Measurements from ENCODE around the gene NR6A1.

NR6A1 gene

GRCh38 chr9:124490004-124490403 is 281.1 kb downstream of the NR6A1 start:
- H3K23ac ChIP-seq (ENCODE audit: low read depth, low read length, poor library complexity), result no peak overlapping the region
- no peak overlapping the region for H3K4ac ChIP-seq (ENCODE audit: low read length)
- WGBS, 2 donors (ENCODE audit: extremely low coverage in 2 of 2, insufficient read length in 2 of 2, insufficient replicate concordance in 1 of 2), result no CpG with 5 or more reads among the region's 2 CpGs
- H4K91ac ChIP-seq (ENCODE audit: low read depth, low read length, poor library complexity), result no peak overlapping the region
- H2BK12ac ChIP-seq (ENCODE audit: low read length), result no peak overlapping the region
- peaks cover 0 to 94% (median 0%) of the 10 kb centered on the region in 3 experiments for H3K27me3 ChIP-seq (ENCODE audit: control insufficient read depth in 3 of 3, insufficient read depth in 3 of 3, low read depth in 1 of 3, low read length in 3 of 3)
- peaks cover 5% of the 10 kb centered on the region for H3K79me1 ChIP-seq (ENCODE audit: low read depth, low read length)
- peak overlapping the region; percentile 90 for H4K8ac ChIP-seq (ENCODE audit: low read depth, low read length)
- peak overlapping the region; percentile 59 for H2BK5ac ChIP-seq (ENCODE audit: low read length)
- H3K4me3 ChIP-seq (ENCODE audit: low read length in 2 of 2), result no peak overlapping the region
- peaks cover 0 to 2% of the 10 kb centered on the region in 2 donors for H3K9me3 ChIP-seq (replicated peaks in 1 of 2; ENCODE audit: control insufficient read depth in 2 of 2, insufficient read depth in 1 of 2, low read depth in 1 of 2, low read length in 2 of 2)
- H3K4me2 ChIP-seq (ENCODE audit: insufficient read depth, low read length, poor library complexity, severe bottlenecking), result no peak overlapping the region
- no peak for DNase-seq (ENCODE audit: low spot score)
- no peaks in the 10 kb centered on the region for H3K36me3 ChIP-seq (replicated peaks in 1 of 2; ENCODE audit: control insufficient read depth in 2 of 2, insufficient read depth in 2 of 2, low read length in 2 of 2)
- peak overlapping the region; percentile 88 for H2AK5ac ChIP-seq (ENCODE audit: low read depth, low read length)
- peaks cover 8 to 28% of the 10 kb centered on the region in 2 donors for H3K4me1 ChIP-seq (ENCODE audit: control insufficient read depth in 2 of 2, insufficient read depth in 1 of 2, low read depth in 1 of 2, low read length in 2 of 2)
- H2BK120ac ChIP-seq (ENCODE audit: low read depth, low read length), result peak overlapping the region; percentile 52
- no peak overlapping the region for H3K27ac ChIP-seq (replicated peaks; ENCODE audit: low read length)
- peak overlapping the region; percentile 87 for H2BK15ac ChIP-seq (ENCODE audit: low read length)
- H3K14ac ChIP-seq (ENCODE audit: low read length), result no peak overlapping the region
- H2AFZ ChIP-seq (ENCODE audit: low read length), result no peak overlapping the region
- H3K18ac ChIP-seq (ENCODE audit: low read length), result peak overlapping the region; percentile 90
- H3K9ac ChIP-seq (ENCODE audit: low read depth, low read length, poor library complexity), result no peak overlapping the region

- no CpG with 5 or more reads among the region's 13 CpGs for WGBS, 2 donors (ENCODE audit: extremely low coverage in 2 of 2, insufficient read length in 2 of 2, insufficient replicate concordance in 1 of 2)
- peak overlapping the region; percentile 59 for H2BK5ac ChIP-seq (ENCODE audit: low read length)
- H2AK5ac ChIP-seq (ENCODE audit: low read depth, low read length), result peak overlapping the region; percentile 88
- peak overlapping the region; percentile 77 for H2BK12ac ChIP-seq (ENCODE audit: low read length)
- H3K27ac ChIP-seq (replicated peaks; ENCODE audit: low read length), result no peak overlapping the region
- H4K8ac ChIP-seq (ENCODE audit: low read depth, low read length), result no peak overlapping the region
- H3K4ac ChIP-seq (ENCODE audit: low read length), result no peak overlapping the region
- peak overlapping the region; percentile 90 for H3K18ac ChIP-seq (ENCODE audit: low read length)
- H3K14ac ChIP-seq (ENCODE audit: low read length), result peak overlapping the region; percentile 39
- no peak for DNase-seq (ENCODE audit: low spot score)
- no peak overlapping the region for H3K4me2 ChIP-seq (ENCODE audit: insufficient read depth, low read length, poor library complexity, severe bottlenecking)
- peaks cover 5% of the 10 kb centered on the region for H3K79me1 ChIP-seq (ENCODE audit: low read depth, low read length)
- peak overlapping the region; percentile 52 for H2BK120ac ChIP-seq (ENCODE audit: low read depth, low read length)
- H2AFZ ChIP-seq (ENCODE audit: low read length), result no peak overlapping the region
- H3K9me3 ChIP-seq (replicated peaks in 1 of 2; ENCODE audit: control insufficient read depth in 2 of 2, insufficient read depth in 1 of 2, low read depth in 1 of 2, low read length in 2 of 2), result peaks cover 0 to 2% of the 10 kb centered on the region in 2 donors
- peaks cover 0 to 92% (median 0%) of the 10 kb centered on the region in 3 experiments for H3K27me3 ChIP-seq (ENCODE audit: control insufficient read depth in 3 of 3, insufficient read depth in 3 of 3, low read depth in 1 of 3, low read length in 3 of 3)
- no peaks in the 10 kb centered on the region for H3K36me3 ChIP-seq (replicated peaks in 1 of 2; ENCODE audit: control insufficient read depth in 2 of 2, insufficient read depth in 2 of 2, low read length in 2 of 2)
- no peak overlapping the region for H3K9ac ChIP-seq (ENCODE audit: low read depth, low read length, poor library complexity)
- H4K91ac ChIP-seq (ENCODE audit: low read depth, low read length, poor library complexity), result no peak overlapping the region
- peak overlapping the region; percentile 11 for H3K23ac ChIP-seq (ENCODE audit: low read depth, low read length, poor library complexity)
- H3K4me1 ChIP-seq (ENCODE audit: control insufficient read depth in 2 of 2, insufficient read depth in 1 of 2, low read depth in 1 of 2, low read length in 2 of 2), result peaks cover 8 to 30% of the 10 kb centered on the region in 2 donors
- H2BK15ac ChIP-seq (ENCODE audit: low read length), result peak overlapping the region; percentile 32
- no peak overlapping the region for H3K4me3 ChIP-seq (ENCODE audit: low read length in 2 of 2)
Measured at GRCh38 chr9:124489222-124489621, 281.9 kb downstream of the NR6A1 start.

- Histone ChIP-seq H3K4me1 (ENCODE audit: control insufficient read depth in 2 of 2, insufficient read depth in 1 of 2, low read depth in 1 of 2, low read length in 2 of 2) (peaks cover 8 to 30% of the 10 kb centered on the region in 2 donors), H2AFZ (ENCODE audit: low read length) (no peak overlapping the region), H3K27ac (replicated peaks; ENCODE audit: low read length) (no peak overlapping the region), H2BK120ac (ENCODE audit: low read depth, low read length) (peak overlapping the region; percentile 13), H3K23ac (ENCODE audit: low read depth, low read length, poor library complexity) (peak overlapping the region; percentile 5), H3K4me3 (ENCODE audit: low read length in 2 of 2) (no peak overlapping the region), H3K27me3 (ENCODE audit: control insufficient read depth in 3 of 3, insufficient read depth in 3 of 3, low read depth in 1 of 3, low read length in 3 of 3) (peaks cover 0 to 92% (median 0%) of the 10 kb centered on the region in 3 experiments), H3K18ac (ENCODE audit: low read length) (peak overlapping the region; percentile 90), H2BK5ac (ENCODE audit: low read length) (no peak overlapping the region), H2BK15ac (ENCODE audit: low read length) (peak overlapping the region; percentile 32), H3K9ac (ENCODE audit: low read depth, low read length, poor library complexity) (no peak overlapping the region), H3K4me2 (ENCODE audit: insufficient read depth, low read length, poor library complexity, severe bottlenecking) (no peak overlapping the region), H3K79me1 (ENCODE audit: low read depth, low read length) (peaks cover 5% of the 10 kb centered on the region), H3K36me3 (replicated peaks in 1 of 2; ENCODE audit: control insufficient read depth in 2 of 2, insufficient read depth in 2 of 2, low read length in 2 of 2) (no peaks in the 10 kb centered on the region), H3K4ac (ENCODE audit: low read length) (no peak overlapping the region), H3K14ac (ENCODE audit: low read length) (peak overlapping the region; percentile 39), H2BK12ac (ENCODE audit: low read length) (peak overlapping the region; percentile 82), H4K91ac (ENCODE audit: low read depth, low read length, poor library complexity) (no peak overlapping the region), H4K8ac (ENCODE audit: low read depth, low read length) (no peak overlapping the region), H3K9me3 (replicated peaks in 1 of 2; ENCODE audit: control insufficient read depth in 2 of 2, insufficient read depth in 1 of 2, low read depth in 1 of 2, low read length in 2 of 2) (peaks cover 0 to 2% of the 10 kb centered on the region in 2 donors), H2AK5ac (ENCODE audit: low read depth, low read length) (peak overlapping the region; percentile 88)
- no peak for DNase-seq (ENCODE audit: low spot score)
- no CpG with 5 or more reads among the region's 8 CpGs for WGBS, 2 donors (ENCODE audit: extremely low coverage in 2 of 2, insufficient read length in 2 of 2, insufficient replicate concordance in 1 of 2)
Measured at GRCh38 chr9:124488641-124489210, 282.4 kb downstream of the NR6A1 start.

- Histone ChIP-seq H3K23ac (ENCODE audit: low read depth, low read length, poor library complexity) (no peak overlapping the region), H2BK15ac (ENCODE audit: low read length) (peak overlapping the region; percentile 52), H3K4ac (ENCODE audit: low read length) (no peak overlapping the region), H3K9ac (ENCODE audit: low read depth, low read length, poor library complexity) (no peak overlapping the region), H2BK120ac (ENCODE audit: low read depth, low read length) (peak overlapping the region; percentile 14), H3K9me3 (replicated peaks in 1 of 2; ENCODE audit: control insufficient read depth in 2 of 2, insufficient read depth in 1 of 2, low read depth in 1 of 2, low read length in 2 of 2) (peaks cover 0 to 4% of the 10 kb centered on the region in 2 donors), H3K36me3 (replicated peaks in 1 of 2; ENCODE audit: control insufficient read depth in 2 of 2, insufficient read depth in 2 of 2, low read length in 2 of 2) (no peaks in the 10 kb centered on the region), H3K4me2 (ENCODE audit: insufficient read depth, low read length, poor library complexity, severe bottlenecking) (peak overlapping the region; percentile 52), H3K27ac (replicated peaks; ENCODE audit: low read length) (no peak overlapping the region), H3K4me3 (ENCODE audit: low read length in 2 of 2) (no peak overlapping the region), H3K18ac (ENCODE audit: low read length) (peak overlapping the region; percentile 84), H2AFZ (ENCODE audit: low read length) (peak overlapping the region; percentile 57), H2AK5ac (ENCODE audit: low read depth, low read length) (peak overlapping the region; percentile 85), H4K8ac (ENCODE audit: low read depth, low read length) (no peak overlapping the region), H3K14ac (ENCODE audit: low read length) (no peak overlapping the region), H2BK12ac (ENCODE audit: low read length) (peak overlapping the region; percentile 99), H3K27me3 (ENCODE audit: control insufficient read depth in 3 of 3, insufficient read depth in 3 of 3, low read depth in 1 of 3, low read length in 3 of 3) (peaks cover 0 to 91% (median 0%) of the 10 kb centered on the region in 3 experiments), H3K4me1 (ENCODE audit: control insufficient read depth in 2 of 2, insufficient read depth in 1 of 2, low read depth in 1 of 2, low read length in 2 of 2) (peaks cover 8 to 33% of the 10 kb centered on the region in 2 donors), H4K91ac (ENCODE audit: low read depth, low read length, poor library complexity) (peak overlapping the region; percentile 38), H2BK5ac (ENCODE audit: low read length) (no peak overlapping the region), H3K79me1 (ENCODE audit: low read depth, low read length) (peaks cover 3% of the 10 kb centered on the region)
- no peak for DNase-seq (ENCODE audit: low spot score)
- WGBS, 2 donors (ENCODE audit: extremely low coverage in 2 of 2, insufficient read length in 2 of 2, insufficient replicate concordance in 1 of 2), result no CpG with 5 or more reads among the region's 40 CpGs
Measured at GRCh38 chr9:124487260-124488182, 283.6 kb downstream of the NR6A1 start.

Data from neuronal stem cell (in vitro differentiated cells).